ENCODE results near the gene ETV3L. TPM values are rescaled to one million over a fixed set of nuclear protein-coding genes. Genes with fewer than 3 reads are reported as not detected.

The ETV3L gene
- total and polyA plus RNA-seq, 10 donors, result not detected

DNA sequence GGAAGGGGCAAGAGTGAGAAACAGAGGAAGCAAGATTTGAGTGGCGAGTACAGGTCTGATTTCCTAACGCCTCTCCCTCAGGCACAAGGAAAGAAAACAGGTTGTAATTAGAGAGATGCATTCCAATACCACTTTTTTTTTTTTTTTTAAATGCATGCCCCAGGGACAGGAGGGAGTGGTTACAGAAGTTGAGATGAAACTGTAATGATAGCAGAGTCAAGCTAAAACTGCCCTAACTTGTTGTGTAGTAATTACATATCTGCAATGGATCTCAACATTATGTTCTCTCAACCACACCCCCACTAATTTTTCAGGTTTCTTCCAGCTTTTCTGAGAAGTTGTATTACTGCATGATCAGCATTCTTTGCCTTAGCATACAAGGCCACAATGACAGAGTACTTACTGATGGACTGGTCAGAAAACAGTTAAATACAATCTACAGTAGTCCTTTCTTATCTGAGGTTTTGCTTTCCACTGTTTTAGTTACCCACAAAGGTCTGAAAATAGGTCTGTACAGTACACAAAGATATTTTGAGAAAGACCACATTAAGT lies 33.1 kb upstream of the ETV3L start:
- DNase-seq, result no peak
- intact Hi-C loops (cut with DNase I; ENCODE audit: low total_unique reads), result no loop called here
- no peaks in the 10 kb centered on the region for H3K9me3 ChIP-seq

DNA sequence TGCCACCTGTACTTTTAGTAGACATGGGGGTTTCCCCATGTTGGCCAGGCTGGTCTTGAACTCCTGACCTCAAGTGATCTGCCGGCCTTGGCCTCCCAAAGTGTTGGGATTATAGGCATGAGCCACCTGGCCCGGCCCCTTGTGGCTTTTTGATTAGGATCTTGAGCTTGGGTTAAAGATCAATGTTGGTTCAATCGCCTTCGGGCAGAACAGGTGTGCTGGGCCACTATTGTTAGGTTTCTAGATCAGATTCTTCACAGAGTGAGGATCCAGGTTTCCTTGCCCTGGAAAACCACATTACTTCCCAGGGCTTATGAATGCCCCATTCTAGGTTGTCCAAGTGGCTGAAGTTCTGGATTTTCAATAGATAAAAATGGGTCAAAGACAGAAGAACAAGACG lies 32.5 kb upstream of the ETV3L start:
- DNase-seq, result no peak
- no peaks in the 10 kb centered on the region for H3K27me3 ChIP-seq (replicated peaks in 1 of 7)
- 90 to 97% (median 93%) methylated on average over 5 of the region's 5 CpGs for WGBS, 5 donors
- peaks cover 10 to 92% (median 82%) of the 10 kb centered on the region in 6 donors for H3K36me3 ChIP-seq
- intact Hi-C loops (cut with DNase I; ENCODE audit: low total_unique reads), result no loop called here
- H3K9me3 ChIP-seq, result no peaks in the 10 kb centered on the region
- TF ChIP-seq POLR2A (IDR thresholded peaks at IDR 0.05) (no peak), POLR2AphosphoS5 (IDR thresholded peaks at IDR 0.05) (no peak)
- TF ChIP-seq, protein P1, sequence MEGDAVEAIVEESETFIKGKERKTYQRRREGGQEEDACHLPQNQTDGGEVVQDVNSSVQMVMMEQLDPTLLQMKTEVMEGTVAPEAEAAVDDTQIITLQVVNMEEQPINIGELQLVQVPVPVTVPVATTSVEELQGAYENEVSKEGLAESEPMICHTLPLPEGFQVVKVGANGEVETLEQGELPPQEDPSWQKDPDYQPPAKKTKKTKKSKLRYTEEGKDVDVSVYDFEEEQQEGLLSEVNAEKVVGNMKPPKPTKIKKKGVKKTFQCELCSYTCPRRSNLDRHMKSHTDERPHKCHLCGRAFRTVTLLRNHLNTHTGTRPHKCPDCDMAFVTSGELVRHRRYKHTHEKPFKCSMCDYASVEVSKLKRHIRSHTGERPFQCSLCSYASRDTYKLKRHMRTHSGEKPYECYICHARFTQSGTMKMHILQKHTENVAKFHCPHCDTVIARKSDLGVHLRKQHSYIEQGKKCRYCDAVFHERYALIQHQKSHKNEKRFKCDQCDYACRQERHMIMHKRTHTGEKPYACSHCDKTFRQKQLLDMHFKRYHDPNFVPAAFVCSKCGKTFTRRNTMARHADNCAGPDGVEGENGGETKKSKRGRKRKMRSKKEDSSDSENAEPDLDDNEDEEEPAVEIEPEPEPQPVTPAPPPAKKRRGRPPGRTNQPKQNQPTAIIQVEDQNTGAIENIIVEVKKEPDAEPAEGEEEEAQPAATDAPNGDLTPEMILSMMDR (IDR thresholded peaks at IDR 0.05 in 8 of 11, conservative IDR thresholded peaks at IDR 0.05 in 3 of 11), result no peak
- no peak overlapping the region for H3K4me3 ChIP-seq
- H3K27ac ChIP-seq, result no peak overlapping the region
- peaks cover 23 to 68% (median 48%) of the 10 kb centered on the region in 6 donors for H3K4me1 ChIP-seq

More for the DNA sequence above, 33.1 kb upstream of the ETV3L start:
- Histone ChIP-seq H3K4me1 (peaks cover 24 to 74% (median 52%) of the 10 kb centered on the region in 6 donors), H3K36me3 (peaks cover 8 to 87% (median 77%) of the 10 kb centered on the region in 6 donors), H3K27me3 (replicated peaks in 1 of 7) (no peaks in the 10 kb centered on the region), H3K4me3 (no peak overlapping the region), H3K27ac (no peak overlapping the region)
- WGBS, 5 donors, result 72 to 96% (median 91%) methylated on average over 2 of the region's 2 CpGs
- TF ChIP-seq POLR2A (IDR thresholded peaks at IDR 0.05), result no peak
- TF ChIP-seq POLR2AphosphoS5 (IDR thresholded peaks at IDR 0.05), result no peak
- TF ChIP-seq, protein P1 (IDR thresholded peaks at IDR 0.05 in 8 of 11, conservative IDR thresholded peaks at IDR 0.05 in 3 of 11), result no peak

DNA sequence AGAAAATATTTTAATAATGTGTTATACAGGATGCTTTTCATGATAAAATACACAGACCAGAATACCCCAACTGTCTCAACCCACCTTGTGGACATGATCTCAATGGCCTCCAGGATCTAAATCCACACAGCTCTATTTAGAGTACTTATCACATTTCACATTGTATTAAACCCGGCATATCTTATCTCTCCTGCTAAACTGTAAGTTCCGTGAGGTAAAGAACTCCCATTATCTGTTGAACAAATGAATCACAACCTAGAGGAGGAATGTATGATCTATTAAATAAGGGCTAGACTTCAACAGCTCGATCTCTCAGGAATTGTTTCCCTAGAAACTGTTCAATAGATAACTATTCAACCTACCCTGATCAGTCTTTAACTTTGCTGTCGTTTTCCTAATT lies 31.7 kb upstream of the ETV3L start:
- intact Hi-C loops (cut with DNase I; ENCODE audit: low total_unique reads), result no loop called here

DNA sequence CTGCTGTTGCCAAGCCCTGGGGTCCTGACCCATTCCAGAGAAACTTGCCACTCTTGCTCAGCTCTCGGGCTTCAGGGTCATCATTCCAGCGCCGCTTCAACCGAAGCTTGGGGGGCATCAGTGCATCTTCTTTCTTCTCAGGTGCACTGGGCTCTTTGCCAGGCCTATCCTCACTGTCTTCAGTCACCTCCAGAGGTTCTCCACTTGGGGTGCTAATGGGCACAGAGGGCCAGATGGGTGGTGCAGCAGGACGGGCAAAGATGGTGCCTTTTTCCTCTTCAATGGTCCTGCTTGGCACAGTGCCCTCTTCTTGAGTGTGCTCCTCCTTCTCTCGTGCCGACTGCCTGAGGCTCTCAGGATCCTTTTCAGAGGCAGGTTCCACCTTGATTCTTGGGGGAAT lies 25.2 kb upstream of the ETV3L start:
- intact Hi-C loops (cut with DNase I; ENCODE audit: low total_unique reads), result no loop called here
- TF ChIP-seq POLR2AphosphoS5 (IDR thresholded peaks at IDR 0.05), result no peak
- TF ChIP-seq, protein P1 (IDR thresholded peaks at IDR 0.05 in 8 of 11, conservative IDR thresholded peaks at IDR 0.05 in 3 of 11), result no peak
- TF ChIP-seq POLR2A (IDR thresholded peaks at IDR 0.05), result no peak
- Histone ChIP-seq H3K9me3 (no peaks in the 10 kb centered on the region), H3K27me3 (replicated peaks in 1 of 7) (no peaks in the 10 kb centered on the region), H3K27ac (no peak overlapping the region), H3K36me3 (peaks cover 3 to 98% (median 66%) of the 10 kb centered on the region in 6 donors), H3K4me3 (no peak overlapping the region), H3K4me1 (peaks cover 0 to 22% (median 3%) of the 10 kb centered on the region in 6 donors)
- DNase-seq, result no peak
- whole genome bisulfite sequencing, 5 donors, result 78 to 88% (median 87%) methylated on average over 7 of the region's 7 CpGs

More for the DNA sequence above, 31.7 kb upstream of the ETV3L start:
- no peaks in the 10 kb centered on the region for H3K27me3 ChIP-seq (replicated peaks in 1 of 7)
- H3K4me3 ChIP-seq, result no peak overlapping the region
- no peaks in the 10 kb centered on the region for H3K9me3 ChIP-seq
- H3K27ac ChIP-seq, result no peak overlapping the region
- peaks cover 15 to 60% (median 40%) of the 10 kb centered on the region in 6 donors for H3K4me1 ChIP-seq
- DNase-seq, result no peak
- peaks cover 10 to 100% (median 83%) of the 10 kb centered on the region in 6 donors for H3K36me3 ChIP-seq
- TF ChIP-seq POLR2AphosphoS5 (IDR thresholded peaks at IDR 0.05) (no peak), POLR2A (IDR thresholded peaks at IDR 0.05) (no peak)
- TF ChIP-seq, protein P1 (IDR thresholded peaks at IDR 0.05 in 8 of 11, conservative IDR thresholded peaks at IDR 0.05 in 3 of 11), result no peak
- 90 to 96% (median 93%) methylated on average over 4 of the region's 4 CpGs for WGBS, 5 donors

Data from spleen (tissue), 11 donors.